HepG2 (cell line): Measurements from ENCODE around the gene BACH1. TPM values are rescaled to one million over a fixed set of nuclear protein-coding genes. Genes with fewer than 3 reads are reported as not detected.

Experiments
- BHLHE40 ChIP-seq: IDR thresholded peaks from 2 replicates; pipeline ENCODE4 v1.6.1; 2011; ENCODE audit warnings: low read length, improper control_type of control experiment
- FOSL2 ChIP-seq: sonication (generic); formaldehyde crosslinking; IDR thresholded peaks from 2 replicates; pipeline ENCODE4 v1.4.0; 2020; ENCODE audit warnings: missing genetic modification reagents
- FOXP1 ChIP-seq, 2 experiments: fragments of 450-650 bp in 1 of 2; IDR thresholded peaks; 2 replicates each; pipeline ENCODE4 v1.6.1; 2017 to 2018; ENCODE audit warnings: antibody characterized with exemption in 1 of 2
- MAFF ChIP-seq: IDR thresholded peaks from 2 replicates; pipeline ENCODE4 v1.6.1; 2011; ENCODE audit warnings: low read depth, low read length, improper control_type of control experiment
- MAX ChIP-seq: IDR thresholded peaks from 2 replicates; pipeline ENCODE4 v1.6.1; 2012; ENCODE audit warnings: inconsistent platforms
- MXI1 ChIP-seq: IDR thresholded peaks from 3 replicates; pipeline ENCODE4 v1.6.1; 2012; ENCODE audit warnings: low read depth, low read length, inconsistent platforms, borderline replicate concordance
- NFE2L2 ChIP-seq: fragments of 150-350 bp; IDR thresholded peaks from 2 replicates; pipeline ENCODE4 v1.6.1; 2014; ENCODE audit warnings: low read length
- NR1H2 ChIP-seq: sonication (generic); formaldehyde crosslinking; IDR thresholded peaks from 2 replicates; pipeline ENCODE4 v1.8.1; 2022; ENCODE audit warnings: low read depth, missing genetic modification reagents, borderline replicate concordance
- SAP130 ChIP-seq: IDR thresholded peaks from 2 replicates; pipeline ENCODE4 v1.6.1; 2016; ENCODE audit warnings: low read depth
- SIN3A ChIP-seq: IDR thresholded peaks from 2 replicates; pipeline ENCODE4 v1.6.1; 2011; ENCODE audit warnings: low read depth, mild to moderate bottlenecking, control low read depth, low read length, borderline replicate concordance
- SRF ChIP-seq: IDR thresholded peaks from 2 replicates; pipeline ENCODE4 v1.6.1; 2011; ENCODE audit warnings: mild to moderate bottlenecking, low read depth, low read length, moderate library complexity
- TGIF2 ChIP-seq: IDR thresholded peaks from 2 replicates; pipeline ENCODE4 v1.6.1; 2016; ENCODE audit warnings: control low read depth, missing compliant biosample characterization
- ZNF329 ChIP-seq: sonication (generic); formaldehyde crosslinking; IDR thresholded peaks from 2 replicates; pipeline ENCODE4 v1.9.0; 2021; ENCODE audit warnings: low read depth, mild to moderate bottlenecking, missing genetic modification reagents
- ZNF550 ChIP-seq: sonication (generic); formaldehyde crosslinking; IDR thresholded peaks from 2 replicates; pipeline ENCODE4 v1.4.0; 2020; ENCODE audit warnings: mild to moderate bottlenecking, missing genetic modification reagents, borderline replicate concordance
- ZNF557 ChIP-seq: sonication (generic); formaldehyde crosslinking; IDR thresholded peaks from 2 replicates; pipeline ENCODE4 v1.4.0; 2020; ENCODE audit warnings: missing genetic modification reagents
- polyA plus RNA-seq, 8 experiments: library from polyadenylated mRNA; depleted of rRNA in 3 of 8; stranded (reverse) in 7 of 8; unstranded in 1 of 8; fragments of >200 nt; fragmentation: Illumina TruSeq in 4 of 8; extraction: Trizol in 4 of 8; gene quantifications; 2 replicates each; pipeline versions ENCODE4 v1.2.1 to v1.2.3, GENCODE V29; 2011 to 2016; ENCODE audit warnings: low read depth in 4 of 8, missing spikeins in 1 of 8, mixed read lengths in 1 of 8; ENCODE audit not compliant: insufficient read depth in 1 of 8
- total RNA-seq, 5 experiments: library from RNA; depleted of rRNA; stranded (reverse); fragments of >200 nt; fragmentation: Illumina TruSeq; extraction: Trizol; gene quantifications; 2 replicates each; pipeline ENCODE4 v1.2.3, GENCODE V29; 2016; ENCODE audit warnings: low read depth in 1 of 5
- TF ChIP-seq, protein P1 (sequence below): sonication (generic); formaldehyde crosslinking; IDR thresholded peaks from 2 replicates; pipeline ENCODE4 v1.4.0; 2020; ENCODE audit warnings: missing genetic modification reagents
- TF ChIP-seq, protein P2 (sequence below): sonication (generic); formaldehyde crosslinking; IDR thresholded peaks from 2 replicates; pipeline ENCODE4 v1.5.0; 2020; ENCODE audit warnings: mild to moderate bottlenecking, missing genetic modification reagents, borderline replicate concordance
- TF ChIP-seq, protein P3 (sequence below): IDR thresholded peaks from 2 replicates; pipeline ENCODE4 v1.6.1; 2012; ENCODE audit warnings: low read depth, low read length, improper control_type of control experiment
- TF ChIP-seq, protein P4 (sequence below): sonication (generic); formaldehyde crosslinking; IDR thresholded peaks from 2 replicates; pipeline ENCODE4 v1.8.1; 2023; ENCODE audit warnings: mild to moderate bottlenecking, missing genetic modification reagents

Gene BACH1
- total and polyA plus RNA-seq, 2 of the 13 experiments (the other 11 are each of a cell fraction or from before 2014, with no cell fraction given) = 16.5 to 51.7 TPM

- TF ChIP-seq, protein P1, sequence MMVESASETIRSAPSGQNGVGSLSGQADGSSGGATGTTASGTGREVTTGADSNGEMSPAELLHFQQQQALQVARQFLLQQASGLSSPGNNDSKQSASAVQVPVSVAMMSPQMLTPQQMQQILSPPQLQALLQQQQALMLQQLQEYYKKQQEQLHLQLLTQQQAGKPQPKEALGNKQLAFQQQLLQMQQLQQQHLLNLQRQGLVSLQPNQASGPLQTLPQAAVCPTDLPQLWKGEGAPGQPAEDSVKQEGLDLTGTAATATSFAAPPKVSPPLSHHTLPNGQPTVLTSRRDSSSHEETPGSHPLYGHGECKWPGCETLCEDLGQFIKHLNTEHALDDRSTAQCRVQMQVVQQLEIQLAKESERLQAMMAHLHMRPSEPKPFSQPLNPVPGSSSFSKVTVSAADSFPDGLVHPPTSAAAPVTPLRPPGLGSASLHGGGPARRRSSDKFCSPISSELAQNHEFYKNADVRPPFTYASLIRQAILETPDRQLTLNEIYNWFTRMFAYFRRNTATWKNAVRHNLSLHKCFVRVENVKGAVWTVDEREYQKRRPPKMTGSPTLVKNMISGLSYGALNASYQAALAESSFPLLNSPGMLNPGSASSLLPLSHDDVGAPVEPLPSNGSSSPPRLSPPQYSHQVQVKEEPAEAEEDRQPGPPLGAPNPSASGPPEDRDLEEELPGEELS (CRISPR knock-in tag) = 0 out of 2 replicates have a peak, but pooled peaks have one; percentile 36
- TF ChIP-seq FOXP1 (IDR thresholded peaks at IDR 0.05) (no peak), FOXP1 (CRISPR knock-in tag; IDR thresholded peaks at IDR 0.05) (peak; percentile 31; the same call in 1 of the 2 replicates), ZNF329 (CRISPR knock-in tag) (0 out of 2 replicates have a peak, but pooled peaks have one; percentile 26), ZNF557 (CRISPR knock-in tag) (no peak), NFE2L2 (peak; percentile 92), MAFF (peak; percentile 49; the same call in 1 of the 2 replicates), SIN3A (peak; percentile 91), FOSL2 (CRISPR knock-in tag) (peak; percentile 77), MXI1 (peak; percentile 62; the same call in 1 of the 3 replicates), SAP130 (CRISPR knock-in tag) (peak; percentile 87), BHLHE40 (0 out of 2 replicates have a peak, but pooled peaks have one; percentile 23), ZNF550 (CRISPR knock-in tag) (no peak), MAX (peak; percentile 17; the same call in 1 of the 2 replicates), TGIF2 (CRISPR knock-in tag) (no peak), SRF (0 out of 2 replicates have a peak, but pooled peaks have one; percentile 14), NR1H2 (CRISPR knock-in tag) (no peak)
- TF ChIP-seq, protein P2, sequence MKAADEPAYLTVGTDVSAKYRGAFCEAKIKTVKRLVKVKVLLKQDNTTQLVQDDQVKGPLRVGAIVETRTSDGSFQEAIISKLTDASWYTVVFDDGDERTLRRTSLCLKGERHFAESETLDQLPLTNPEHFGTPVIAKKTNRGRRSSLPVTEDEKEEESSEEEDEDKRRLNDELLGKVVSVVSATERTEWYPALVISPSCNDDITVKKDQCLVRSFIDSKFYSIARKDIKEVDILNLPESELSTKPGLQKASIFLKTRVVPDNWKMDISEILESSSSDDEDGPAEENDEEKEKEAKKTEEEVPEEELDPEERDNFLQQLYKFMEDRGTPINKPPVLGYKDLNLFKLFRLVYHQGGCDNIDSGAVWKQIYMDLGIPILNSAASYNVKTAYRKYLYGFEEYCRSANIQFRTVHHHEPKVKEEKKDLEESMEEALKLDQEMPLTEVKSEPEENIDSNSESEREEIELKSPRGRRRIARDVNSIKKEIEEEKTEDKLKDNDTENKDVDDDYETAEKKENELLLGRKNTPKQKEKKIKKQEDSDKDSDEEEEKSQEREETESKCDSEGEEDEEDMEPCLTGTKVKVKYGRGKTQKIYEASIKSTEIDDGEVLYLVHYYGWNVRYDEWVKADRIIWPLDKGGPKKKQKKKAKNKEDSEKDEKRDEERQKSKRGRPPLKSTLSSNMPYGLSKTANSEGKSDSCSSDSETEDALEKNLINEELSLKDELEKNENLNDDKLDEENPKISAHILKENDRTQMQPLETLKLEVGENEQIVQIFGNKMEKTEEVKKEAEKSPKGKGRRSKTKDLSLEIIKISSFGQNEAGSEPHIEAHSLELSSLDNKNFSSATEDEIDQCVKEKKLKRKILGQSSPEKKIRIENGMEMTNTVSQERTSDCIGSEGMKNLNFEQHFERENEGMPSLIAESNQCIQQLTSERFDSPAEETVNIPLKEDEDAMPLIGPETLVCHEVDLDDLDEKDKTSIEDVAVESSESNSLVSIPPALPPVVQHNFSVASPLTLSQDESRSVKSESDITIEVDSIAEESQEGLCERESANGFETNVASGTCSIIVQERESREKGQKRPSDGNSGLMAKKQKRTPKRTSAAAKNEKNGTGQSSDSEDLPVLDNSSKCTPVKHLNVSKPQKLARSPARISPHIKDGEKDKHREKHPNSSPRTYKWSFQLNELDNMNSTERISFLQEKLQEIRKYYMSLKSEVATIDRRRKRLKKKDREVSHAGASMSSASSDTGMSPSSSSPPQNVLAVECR (CRISPR knock-in tag) = peak; percentile 7; the same call in 1 of the 2 replicates
- TF ChIP-seq, protein P3, sequence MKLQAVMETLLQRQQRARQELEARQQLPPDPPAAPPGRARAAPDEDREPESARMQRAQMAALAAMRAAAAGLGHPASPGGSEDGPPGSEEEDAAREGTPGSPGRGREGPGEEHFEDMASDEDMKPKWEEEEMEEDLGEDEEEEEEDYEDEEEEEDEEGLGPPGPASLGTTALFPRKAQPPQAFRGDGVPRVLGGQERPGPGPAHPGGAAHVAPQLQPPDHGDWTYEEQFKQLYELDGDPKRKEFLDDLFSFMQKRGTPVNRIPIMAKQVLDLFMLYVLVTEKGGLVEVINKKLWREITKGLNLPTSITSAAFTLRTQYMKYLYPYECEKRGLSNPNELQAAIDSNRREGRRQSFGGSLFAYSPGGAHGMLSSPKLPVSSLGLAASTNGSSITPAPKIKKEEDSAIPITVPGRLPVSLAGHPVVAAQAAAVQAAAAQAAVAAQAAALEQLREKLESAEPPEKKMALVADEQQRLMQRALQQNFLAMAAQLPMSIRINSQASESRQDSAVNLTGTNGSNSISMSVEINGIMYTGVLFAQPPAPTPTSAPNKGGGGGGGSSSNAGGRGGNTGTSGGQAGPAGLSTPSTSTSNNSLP = peak; percentile 68; the same call in 1 of the 2 replicates
- TF ChIP-seq, protein P4, sequence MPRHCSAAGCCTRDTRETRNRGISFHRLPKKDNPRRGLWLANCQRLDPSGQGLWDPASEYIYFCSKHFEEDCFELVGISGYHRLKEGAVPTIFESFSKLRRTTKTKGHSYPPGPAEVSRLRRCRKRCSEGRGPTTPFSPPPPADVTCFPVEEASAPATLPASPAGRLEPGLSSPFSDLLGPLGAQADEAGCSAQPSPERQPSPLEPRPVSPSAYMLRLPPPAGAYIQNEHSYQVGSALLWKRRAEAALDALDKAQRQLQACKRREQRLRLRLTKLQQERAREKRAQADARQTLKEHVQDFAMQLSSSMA (CRISPR knock-in tag) = no peak
Observed at GRCh38 chr21:29299916-29300806, 1.4 kb downstream of the BACH1 start (continued).
